GM12891 (cell line): ENCODE measurements around the gene MROH9.

Experiments used
- PAX5 ChIP-seq: IDR thresholded peaks from 2 replicates; pipeline ENCODE4 v1.6.1; 2011; ENCODE audit warnings: low read length, moderate library complexity, mild to moderate bottlenecking; ENCODE audit not compliant: insufficient read depth, severe bottlenecking
- TAF1 ChIP-seq: IDR thresholded peaks from 2 replicates; pipeline ENCODE4 v1.6.1; 2011; ENCODE audit warnings: low read depth, low read length, control low read depth

- TF ChIP-seq PAX5 (no peak), TAF1 (no peak)
Measured at GRCh38 chr1:171062902-171063301, 127.6 kb downstream of the MROH9 start.
